Nephron (organoid): ENCODE results near the gene PLPPR1.

Experiments
- H3K27ac Mint-ChIP-seq, 3 experiments: 2 replicates each; pipeline ENCODE4 v1.8.0; 2020; ENCODE audit warnings: mixed read lengths in 3 of 3, mild to moderate bottlenecking in 2 of 3, moderate library complexity in 1 of 3
- H3K27me3 Mint-ChIP-seq: 2 replicates; pipeline ENCODE4 v1.8.0; 2021; ENCODE audit warnings: low read depth, mild to moderate bottlenecking, moderate library complexity, mixed read lengths
- H3K36me3 Mint-ChIP-seq: 2 replicates; pipeline ENCODE4 v1.8.0; 2020; ENCODE audit warnings: low read depth, mixed read lengths
- H3K4me1 Mint-ChIP-seq: 2 replicates; pipeline ENCODE4 v1.8.0; 2020; ENCODE audit warnings: mixed read lengths
- H3K4me3 Mint-ChIP-seq, 3 experiments: 2 replicates each; pipeline ENCODE4 v1.8.0; 2020; ENCODE audit warnings: mild to moderate bottlenecking in 3 of 3, mixed read lengths in 3 of 3, moderate library complexity in 2 of 3
- H3K9me3 Mint-ChIP-seq: 2 replicates; pipeline ENCODE4 v1.8.0; 2020; ENCODE audit warnings: mixed read lengths
- TF ChIP-seq, protein P1 (sequence below), 3 experiments: fragments of 200-600 bp; sonication (generic); IDR thresholded peaks; one replicate each; pipeline ENCODE4 v1.5.0; 2021; ENCODE audit warnings: antibody characterized with exemption in 3 of 3; ENCODE audit not compliant: unreplicated experiment in 3 of 3

Gene PLPPR1

DNA sequence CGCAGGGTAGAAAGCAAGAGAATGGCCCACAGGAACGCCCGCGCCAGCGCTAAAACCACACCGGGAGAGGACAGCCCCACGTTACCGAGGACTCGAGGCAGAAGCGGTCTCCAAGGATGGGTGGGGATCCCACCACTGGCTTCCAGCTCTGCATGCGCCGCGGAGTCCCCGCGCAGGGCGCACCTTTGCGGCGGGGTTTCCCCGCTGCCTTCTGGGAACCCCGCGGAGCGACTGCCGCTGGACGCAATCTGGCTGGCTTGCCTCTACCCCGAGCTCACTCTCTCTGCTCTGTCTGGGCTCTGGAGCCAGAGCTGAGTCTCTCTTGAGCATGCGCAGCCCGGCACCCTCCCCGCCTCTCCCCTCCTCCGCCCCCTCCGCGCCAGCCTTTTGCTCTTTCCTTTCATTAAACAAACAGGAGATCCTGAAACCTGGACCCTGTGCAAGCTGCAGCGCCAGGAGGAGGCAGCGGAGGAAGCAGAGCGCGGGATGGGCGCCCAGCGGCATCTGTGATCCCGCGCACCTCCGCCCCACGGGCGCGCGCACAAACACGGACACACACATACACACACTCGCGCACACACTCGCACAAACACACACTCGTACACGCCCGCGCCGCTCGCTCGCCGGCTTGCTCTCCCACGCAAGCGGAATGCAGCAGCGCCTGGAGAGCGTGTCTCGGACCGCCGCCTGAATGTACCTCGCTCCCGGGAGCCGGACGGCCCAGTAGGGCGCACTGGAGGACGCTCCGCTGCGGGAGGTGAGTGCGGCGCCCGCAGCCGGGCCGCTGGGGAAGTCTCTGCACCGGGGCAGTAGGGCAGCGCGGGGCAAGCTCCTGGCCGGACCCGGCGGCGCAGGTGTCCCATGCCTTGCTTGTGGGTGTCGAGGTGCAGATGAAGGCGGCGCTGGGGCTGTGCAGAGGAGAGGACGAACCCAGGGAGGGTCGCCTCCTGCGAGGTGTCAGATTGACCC lies at the start of gene PLPPR1:
TSS of gene PLPPR1 (plus strand) at position 382 of the 969 bp plus-strand sequence.
- H3K36me3 Mint-ChIP-seq = no peaks in the 10 kb centered on the region
- peak within 1 kb of the TSS; percentile 91 to 92 (median 92) for H3K4me3 Mint-ChIP-seq
- peaks cover 76% of the 10 kb centered on the region for H3K27me3 Mint-ChIP-seq
- TF ChIP-seq, protein P1, sequence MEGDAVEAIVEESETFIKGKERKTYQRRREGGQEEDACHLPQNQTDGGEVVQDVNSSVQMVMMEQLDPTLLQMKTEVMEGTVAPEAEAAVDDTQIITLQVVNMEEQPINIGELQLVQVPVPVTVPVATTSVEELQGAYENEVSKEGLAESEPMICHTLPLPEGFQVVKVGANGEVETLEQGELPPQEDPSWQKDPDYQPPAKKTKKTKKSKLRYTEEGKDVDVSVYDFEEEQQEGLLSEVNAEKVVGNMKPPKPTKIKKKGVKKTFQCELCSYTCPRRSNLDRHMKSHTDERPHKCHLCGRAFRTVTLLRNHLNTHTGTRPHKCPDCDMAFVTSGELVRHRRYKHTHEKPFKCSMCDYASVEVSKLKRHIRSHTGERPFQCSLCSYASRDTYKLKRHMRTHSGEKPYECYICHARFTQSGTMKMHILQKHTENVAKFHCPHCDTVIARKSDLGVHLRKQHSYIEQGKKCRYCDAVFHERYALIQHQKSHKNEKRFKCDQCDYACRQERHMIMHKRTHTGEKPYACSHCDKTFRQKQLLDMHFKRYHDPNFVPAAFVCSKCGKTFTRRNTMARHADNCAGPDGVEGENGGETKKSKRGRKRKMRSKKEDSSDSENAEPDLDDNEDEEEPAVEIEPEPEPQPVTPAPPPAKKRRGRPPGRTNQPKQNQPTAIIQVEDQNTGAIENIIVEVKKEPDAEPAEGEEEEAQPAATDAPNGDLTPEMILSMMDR (IDR thresholded peaks at IDR 0.05; ENCODE audit: unreplicated experiment in 3 of 3) = no peak
- H3K4me1 Mint-ChIP-seq = peaks cover 18% of the 10 kb centered on the region
- no peaks in the 10 kb centered on the region for H3K9me3 Mint-ChIP-seq
- peak within 1 kb of the TSS in 1 of 3 experiments; percentile 66 for H3K27ac Mint-ChIP-seq

- Mint-ChIP-seq H3K27me3 (no peaks in the 10 kb centered on the region), H3K36me3 (no peaks in the 10 kb centered on the region), H3K4me3 (no peak overlapping the region), H3K27ac (no peak overlapping the region), H3K4me1 (no peaks in the 10 kb centered on the region), H3K9me3 (no peaks in the 10 kb centered on the region)
- TF ChIP-seq, protein P1 (IDR thresholded peaks at IDR 0.05; ENCODE audit: unreplicated experiment in 3 of 3) = no peak
These were observed 38.8 kb upstream of the PLPPR1 start for GRCh38 chr9:100989731-100990130.

GRCh38 chr9:100990605-100991381 lies 37.7 kb upstream of the PLPPR1 start:
- no peak overlapping the region for H3K4me3 Mint-ChIP-seq
- no peak overlapping the region for H3K27ac Mint-ChIP-seq
- no peaks in the 10 kb centered on the region for H3K36me3 Mint-ChIP-seq
- no peaks in the 10 kb centered on the region for H3K9me3 Mint-ChIP-seq
- no peaks in the 10 kb centered on the region for H3K4me1 Mint-ChIP-seq
- H3K27me3 Mint-ChIP-seq = no peaks in the 10 kb centered on the region
- TF ChIP-seq, protein P1 (IDR thresholded peaks at IDR 0.05; ENCODE audit: unreplicated experiment in 3 of 3) = no peak

DNA sequence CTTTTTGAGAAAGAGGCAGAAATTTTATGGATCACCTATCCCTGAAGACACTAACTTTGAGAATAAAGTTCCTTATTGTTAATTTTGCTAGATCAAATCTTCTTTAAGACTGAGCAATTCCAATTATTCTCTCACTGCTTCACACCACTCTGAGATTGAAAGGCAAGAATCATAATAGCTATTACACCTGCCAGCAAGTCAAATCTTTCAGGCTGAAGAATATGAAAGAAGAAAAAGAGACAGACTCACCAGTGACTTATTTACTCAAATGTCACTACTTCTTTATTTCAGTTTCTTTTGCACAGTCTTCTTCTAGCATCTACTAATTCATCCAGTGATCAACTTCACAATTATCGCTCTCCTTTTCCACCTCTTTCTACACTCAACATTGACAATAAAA lies 35.9 kb upstream of the PLPPR1 start:
- H3K4me3 Mint-ChIP-seq = no peak overlapping the region
- H3K36me3 Mint-ChIP-seq = no peaks in the 10 kb centered on the region
- no peak overlapping the region for H3K27ac Mint-ChIP-seq
- H3K27me3 Mint-ChIP-seq = no peaks in the 10 kb centered on the region
- no peaks in the 10 kb centered on the region for H3K4me1 Mint-ChIP-seq
- TF ChIP-seq, protein P1 (IDR thresholded peaks at IDR 0.05; ENCODE audit: unreplicated experiment in 3 of 3) = no peak
- no peaks in the 10 kb centered on the region for H3K9me3 Mint-ChIP-seq

DNA sequence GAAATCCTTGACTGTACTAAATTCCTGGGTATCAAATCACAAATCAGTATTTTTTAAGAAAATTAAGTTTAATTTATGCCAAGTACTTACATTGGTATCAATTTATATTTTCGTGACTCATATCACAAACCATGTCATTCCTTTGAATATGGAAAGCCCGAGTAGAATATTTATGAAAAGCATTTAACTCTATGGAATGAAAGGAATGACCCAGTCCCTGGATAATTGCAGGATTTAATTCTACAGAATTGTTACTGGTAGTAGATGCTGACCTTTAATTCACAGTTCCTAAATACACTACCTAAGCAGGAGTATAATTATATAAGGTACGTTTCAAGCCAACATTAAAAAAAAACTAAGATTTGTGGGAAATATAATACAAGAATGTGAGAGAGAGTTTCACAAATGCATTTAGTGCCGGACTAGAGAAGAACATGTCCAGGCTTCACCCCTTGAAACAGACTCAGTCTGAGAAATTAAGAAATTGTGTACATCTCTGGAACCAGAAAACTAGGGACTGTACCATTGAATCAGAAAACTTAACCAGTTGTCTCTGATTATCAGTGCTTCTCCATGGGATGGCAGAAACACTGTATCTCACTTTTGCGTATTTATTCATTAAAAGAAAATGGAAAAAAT lies 28.5 kb upstream of the PLPPR1 start:
- Mint-ChIP-seq H3K27me3 (no peaks in the 10 kb centered on the region), H3K4me3 (no peak overlapping the region), H3K4me1 (no peaks in the 10 kb centered on the region), H3K27ac (no peak overlapping the region), H3K36me3 (no peaks in the 10 kb centered on the region), H3K9me3 (no peaks in the 10 kb centered on the region)
- TF ChIP-seq, protein P1 (IDR thresholded peaks at IDR 0.05; ENCODE audit: unreplicated experiment in 3 of 3) = no peak
